Left lobe of liver (tissue), 2 donors: ENCODE results near the gene SGF29. TPM values are rescaled to one million over a fixed set of nuclear protein-coding genes. Genes with fewer than 3 reads are reported as not detected.
"Not testable (repeated sequence)": the region's sequence is repeated elsewhere in the genome, so short reads cannot be mapped to it uniquely, and the experiment has no call there.

Experiments
- ATAC-seq: fragments of 200-7000 bp; cut with Tn5 transposase; one replicate; pipeline ENCODE4 v1.9.1; 2020; ENCODE audit warnings: mild to moderate bottlenecking, moderate library complexity
- DNase-seq: peaks from one replicate; pipeline ENCODE4 v3.0.0-alpha.2; 2020; ENCODE audit warnings: low spot score
- total RNA-seq: library from RNA; stranded (reverse); gene quantifications from one replicate; pipeline ENCODE4 v1.2.1, GENCODE V29; 2021
- donor health status: DM: no; HTN: no; CAD: no; lungs with moderate emphysema.
- donor health status: DM: no; HTN: yes; CAD: no.

SGF29 gene
- total RNA-seq, 1 donor from 2014 or later: 19.3 TPM

GRCh38 chr16:28609631-28610594, 56.2 kb downstream of the SGF29 start, which contains the start of gene SULT1A1:
Gene SULT1A1, minus strand, starts transcription at chr16:28610044. Its CDS starts 1,189 bp downstream, at chr16:28608855.
- ATAC-seq: peak; percentile 80
- peak; percentile 97 for DNase-seq

GRCh38 chr16:28610595-28611191, 57.0 kb downstream of the SGF29 start:
- DNase-seq: no peak

DNA sequence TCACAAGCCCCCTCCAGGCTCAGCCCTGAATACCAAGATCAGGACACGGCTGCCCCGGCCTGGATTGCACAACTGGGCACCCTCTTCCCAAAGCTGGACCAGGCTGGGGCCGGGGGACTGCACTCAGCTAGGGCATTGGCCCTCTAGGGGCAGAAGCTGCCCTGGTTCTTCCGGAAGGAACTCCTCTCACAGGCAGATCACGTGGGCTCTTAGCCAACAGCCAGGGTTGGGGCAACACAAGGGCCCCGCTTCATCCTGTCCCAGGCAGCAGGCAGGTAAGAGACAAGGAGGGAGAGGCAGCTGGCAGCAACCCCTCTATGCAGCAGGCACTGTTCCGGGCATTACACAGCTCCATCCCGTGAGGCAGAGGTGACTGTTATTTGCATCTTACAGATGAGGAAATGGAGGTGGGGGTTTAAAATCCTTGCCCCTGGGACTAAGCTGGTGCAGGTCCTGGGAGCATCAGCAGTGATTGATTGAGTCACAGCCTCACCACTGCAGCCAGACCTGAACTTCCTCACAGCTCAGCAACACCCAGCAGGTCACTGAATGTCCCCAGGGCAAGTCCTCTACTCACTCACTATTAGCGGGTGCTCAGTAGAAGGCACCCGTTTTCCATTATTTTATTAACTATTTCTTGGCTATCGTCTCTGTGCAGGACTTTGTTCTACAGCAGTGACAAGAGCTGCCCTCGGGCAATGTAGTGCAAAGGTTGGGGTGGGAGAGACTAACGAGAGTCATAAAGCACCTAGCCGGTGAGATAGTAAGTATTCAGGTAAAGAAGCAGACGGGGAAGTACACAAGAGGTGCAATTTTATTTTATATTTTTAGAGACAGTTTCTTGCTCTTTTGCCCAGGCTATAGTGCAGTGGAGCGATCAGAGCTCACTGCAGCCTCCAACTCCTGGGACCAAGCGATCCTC, 58.9 kb downstream of the SGF29 start:
- not testable (repeated sequence) for DNase-seq
- peak; percentile 48 for ATAC-seq

More at GRCh38 chr16:28610595-28611191, 57.0 kb downstream of the SGF29 start:
- ATAC-seq: no peak

DNA sequence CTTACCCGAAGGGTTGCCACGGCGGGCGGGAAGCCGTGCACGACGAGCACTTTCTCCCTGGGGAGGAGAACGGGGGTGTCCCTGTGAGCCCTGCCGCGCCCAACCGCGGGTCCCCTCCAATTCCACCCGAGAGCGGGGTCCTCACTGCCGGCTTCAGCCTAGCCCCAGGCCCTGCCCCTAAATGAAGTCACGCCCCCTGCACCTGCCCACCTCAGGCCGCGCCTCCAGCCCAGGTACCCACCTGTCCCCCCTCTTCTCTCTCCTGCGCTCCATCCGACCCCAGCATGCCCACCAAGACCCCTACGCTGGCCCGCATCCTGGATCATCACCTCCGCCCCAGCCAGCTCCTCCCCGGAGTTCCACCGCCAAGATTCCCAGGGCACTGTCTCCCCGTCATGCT, 60.2 kb downstream of the SGF29 start:
- ATAC-seq, DNase-seq: not testable (repeated sequence)

- DNase-seq, ATAC-seq: not testable (repeated sequence)
These were observed 60.8 kb downstream of the SGF29 start for GRCh38 chr16:28614561-28614960.

DNA sequence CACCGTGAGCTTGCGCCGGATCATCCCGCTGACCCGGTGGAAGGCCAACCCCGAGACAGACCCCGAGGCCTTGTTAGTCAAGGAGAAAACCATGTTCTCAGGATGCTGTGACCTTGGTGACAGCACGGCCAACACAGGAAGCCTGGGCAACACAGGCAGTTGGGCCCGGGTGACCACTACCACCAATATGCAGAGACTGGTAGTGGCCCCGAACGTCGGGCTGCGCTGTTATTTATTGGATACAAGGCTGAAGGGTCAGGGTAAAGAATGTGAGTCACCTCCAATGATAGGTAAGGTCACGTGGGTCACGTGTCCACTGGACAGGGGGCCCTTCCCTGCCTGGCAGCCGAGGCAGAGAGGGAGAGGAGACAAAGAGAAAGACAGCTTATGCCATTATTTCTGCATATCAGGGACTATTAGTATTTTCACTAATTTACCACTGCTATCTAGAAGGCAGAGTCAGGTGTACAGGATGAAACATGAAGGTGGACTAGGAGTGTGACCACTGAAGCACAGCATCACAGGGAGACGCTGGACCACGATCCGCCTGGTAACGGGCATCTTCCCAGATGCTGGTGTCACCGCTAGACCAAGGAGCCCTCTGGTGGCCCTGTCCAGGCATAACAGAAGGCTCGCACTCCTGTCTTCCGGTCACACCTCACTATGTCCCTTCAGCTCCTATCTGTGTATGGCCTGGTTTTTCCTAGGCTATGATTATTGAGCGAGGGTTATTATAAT, 61.9 kb downstream of the SGF29 start:
- ATAC-seq: peak; percentile 15

GRCh38 chr16:28616224-28616577, 62.5 kb downstream of the SGF29 start:
- ATAC-seq, DNase-seq: not testable (repeated sequence)

More for the DNA sequence above, 61.9 kb downstream of the SGF29 start:
- DNase-seq: peak; percentile 74

DNA sequence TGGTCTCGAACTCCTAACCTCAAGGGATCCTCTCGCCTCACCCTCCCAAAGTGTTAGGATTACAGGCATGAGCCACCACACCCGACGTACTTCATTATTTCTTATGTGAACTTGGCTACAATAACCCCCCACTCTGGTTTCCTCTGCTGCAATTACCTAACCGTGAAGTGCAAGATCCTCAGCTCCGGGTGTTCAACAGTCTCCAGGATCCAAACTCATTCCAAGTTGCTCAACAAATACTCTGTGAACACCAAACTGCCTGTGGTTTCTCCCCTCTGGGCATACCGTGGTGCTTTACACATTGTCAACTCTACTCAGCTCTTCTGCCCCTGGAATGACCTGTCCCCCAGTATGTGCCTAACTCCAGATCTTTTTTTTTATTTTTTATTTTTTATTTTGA, 62.9 kb downstream of the SGF29 start:
- DNase-seq: no peak
- no peak for ATAC-seq

- DNase-seq: no peak
- no peak for ATAC-seq
These were observed 64.2 kb downstream of the SGF29 start for GRCh38 chr16:28617874-28618273.

DNA sequence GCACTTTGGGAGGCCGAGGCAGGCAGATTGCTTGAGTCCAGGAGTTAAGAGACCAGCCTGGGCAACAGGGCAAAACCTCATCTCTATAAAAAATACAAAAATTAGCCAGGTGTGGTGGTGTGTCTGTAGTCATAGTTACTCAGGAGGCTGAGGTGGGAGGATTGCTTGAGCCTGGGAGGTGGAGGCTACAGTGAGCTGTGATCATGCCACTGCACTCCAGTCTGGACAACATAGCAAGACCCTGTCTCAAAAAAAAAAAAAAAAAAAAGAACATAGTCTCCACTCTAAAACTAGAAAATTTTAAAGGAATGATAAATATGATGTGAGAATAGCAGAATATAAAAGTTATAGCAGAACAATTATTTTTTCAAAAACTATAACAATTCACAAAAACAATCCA, 66.6 kb downstream of the SGF29 start:
- ATAC-seq, DNase-seq: not testable (repeated sequence)

- ATAC-seq (no peak), DNase-seq (no peak)
These were observed 67.9 kb downstream of the SGF29 start for GRCh38 chr16:28621481-28622155.

GRCh38 chr16:28622532-28623171, 68.9 kb downstream of the SGF29 start:
- not testable (repeated sequence) for DNase-seq
- ATAC-seq: peak; percentile 64

DNA sequence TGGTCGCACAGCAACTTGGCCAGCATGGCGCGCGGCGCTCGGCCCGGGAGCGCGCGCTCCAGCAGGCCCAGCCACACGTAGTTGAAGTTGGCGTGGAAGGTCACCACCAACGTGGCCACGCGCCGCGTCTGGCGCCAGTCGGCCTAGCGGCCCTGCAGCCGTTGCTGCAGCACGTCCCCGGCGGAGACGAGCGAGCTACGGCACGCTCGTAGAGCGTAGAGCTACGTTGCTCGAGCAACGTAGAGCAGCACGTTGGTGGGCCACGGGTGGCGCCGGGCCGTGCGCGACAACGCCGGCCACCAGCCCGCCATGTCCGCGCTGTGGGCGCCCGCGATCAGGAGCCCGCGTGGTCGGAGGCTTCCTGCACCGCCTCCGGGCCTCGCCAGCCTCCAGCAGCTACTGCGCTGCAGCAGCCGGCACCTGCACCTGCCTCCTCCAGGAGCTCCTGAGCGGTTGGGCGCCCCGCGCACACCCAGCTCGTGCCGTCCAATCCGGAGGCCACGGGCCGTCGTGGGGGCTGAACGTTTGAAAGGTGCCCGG, 69.5 kb downstream of the SGF29 start:
- ATAC-seq: peak; percentile 95
- DNase-seq: peak; percentile 75

- not testable (repeated sequence) for ATAC-seq, DNase-seq
These were observed 77.2 kb downstream of the SGF29 start for GRCh38 chr16:28630905-28631304.

DNA sequence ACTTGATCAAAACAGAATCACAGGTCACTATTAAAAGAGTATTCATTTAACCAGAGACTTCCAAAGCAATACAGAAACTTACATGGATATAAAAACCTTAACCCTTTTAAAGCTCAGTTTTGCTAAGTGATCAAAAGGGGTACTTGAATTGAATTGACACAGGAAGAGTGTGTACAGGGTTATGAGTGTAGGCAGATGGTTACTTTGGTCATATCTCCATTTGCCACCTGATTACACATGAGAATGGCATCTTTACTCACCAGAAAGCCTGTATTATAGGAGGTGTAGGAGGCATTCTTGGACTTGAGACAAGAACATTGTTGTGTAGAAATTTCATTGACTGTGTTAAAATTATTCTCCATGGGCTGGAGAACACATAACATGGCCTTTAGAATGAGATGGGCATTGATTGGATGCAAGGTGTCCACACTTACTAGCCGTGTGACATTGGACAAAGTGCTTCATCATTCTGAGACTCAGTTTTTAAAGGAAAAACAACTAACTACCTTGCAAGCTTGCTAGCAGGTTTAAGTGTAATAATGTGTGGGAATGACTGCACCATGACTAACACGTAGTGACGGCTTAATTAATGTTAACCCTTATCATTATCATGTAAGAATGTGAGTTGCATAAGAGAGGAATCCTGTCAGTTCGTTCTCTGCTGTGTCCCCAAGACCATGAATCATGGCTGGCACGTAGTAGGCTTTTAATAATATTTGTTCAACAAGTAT, 82.5 kb downstream of the SGF29 start:
- not testable (repeated sequence) for DNase-seq, ATAC-seq

DNA sequence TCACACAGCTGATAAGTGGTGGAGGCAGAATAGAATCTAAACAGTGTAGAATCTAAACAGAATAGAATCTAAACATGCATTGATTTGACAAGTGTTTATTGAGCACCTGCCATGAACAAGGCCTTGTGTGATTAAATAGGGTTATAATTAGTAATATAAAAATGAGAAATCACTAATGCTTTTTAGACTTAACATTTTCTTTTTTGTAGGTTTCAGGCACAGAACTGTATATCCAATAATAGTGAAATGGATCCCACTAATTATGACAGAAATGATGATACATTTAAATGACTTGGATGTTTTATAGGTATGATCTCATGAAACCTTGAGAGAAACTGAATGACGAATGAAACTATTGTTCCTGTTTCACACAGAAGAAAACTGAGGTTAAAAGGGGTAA, 84.0 kb downstream of the SGF29 start, which contains the start of gene NPIPB8:
Gene NPIPB8 (plus strand): TSS at position 301 of the 400 bp plus-strand sequence. CDS start 296 bp downstream, outside the sequence.
- not testable (repeated sequence) for DNase-seq
- peak; percentile 63 for ATAC-seq

DNA sequence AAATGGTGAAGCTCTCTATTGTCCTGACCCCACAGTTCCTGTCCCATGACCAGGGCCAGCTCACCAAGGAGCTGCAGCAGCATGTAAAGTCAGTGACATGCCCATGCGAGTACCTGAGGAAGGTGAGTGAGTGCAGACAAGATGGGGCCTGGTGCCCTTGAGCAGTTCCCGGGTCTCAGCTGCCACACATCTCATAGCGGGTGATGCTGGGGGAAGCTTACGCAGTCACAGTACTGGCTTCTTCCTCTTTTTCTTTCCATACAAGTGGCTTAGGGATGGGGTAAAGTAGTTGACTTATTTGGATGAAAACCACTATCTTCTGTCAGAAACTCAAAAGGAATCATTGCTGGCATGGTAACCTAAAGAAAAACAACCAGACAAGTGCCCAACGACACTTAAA, 84.6 kb downstream of the SGF29 start:
- DNase-seq, ATAC-seq: not testable (repeated sequence)

GRCh38 chr16:28639959-28640358, 86.2 kb downstream of the SGF29 start:
- ATAC-seq, DNase-seq: not testable (repeated sequence)
